ENCODE measurements around the gene NFIC.
"Not testable (repeated sequence)": the region's sequence is repeated elsewhere in the genome, so short reads cannot be mapped to it uniquely, and the experiment has no call there.

Gene NFIC

DNA sequence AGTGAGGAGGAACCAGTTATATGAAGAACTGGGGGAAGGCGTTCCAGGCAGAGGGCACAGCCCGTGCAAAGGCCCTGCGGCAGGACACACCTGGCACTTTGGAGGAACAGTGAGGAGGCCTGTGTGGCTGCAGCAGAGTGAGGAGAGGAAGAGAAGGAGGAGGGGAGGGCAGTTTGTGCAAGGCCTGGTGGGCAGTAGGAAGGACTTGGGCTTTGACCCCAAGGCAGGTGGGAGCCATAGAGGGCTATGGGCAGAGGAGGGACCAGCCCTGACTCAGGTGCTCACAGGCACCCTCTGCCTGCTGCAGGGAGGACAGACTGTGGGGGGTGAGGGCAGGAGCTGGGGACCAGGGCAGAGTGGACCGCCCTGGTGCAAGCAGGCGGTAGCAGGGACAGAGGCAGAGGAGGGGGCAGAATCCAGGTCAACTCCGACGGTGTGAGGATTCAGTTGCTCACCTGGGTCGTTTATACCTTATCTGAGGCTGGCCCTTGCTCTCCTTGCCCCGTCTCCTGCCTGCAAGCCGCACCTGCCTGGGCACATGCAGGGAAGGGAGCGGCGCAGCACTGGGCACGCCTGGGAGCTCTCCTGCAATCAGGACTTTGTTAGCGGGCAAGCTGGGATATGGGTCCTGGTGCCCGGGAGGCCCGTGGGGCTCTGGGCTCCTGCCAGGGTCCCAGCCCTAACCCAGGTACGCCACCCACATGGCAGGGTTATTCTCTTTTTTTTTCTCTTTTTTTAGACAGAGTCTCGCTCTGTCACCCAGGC is 34.8 kb downstream of the NFIC start:
- DNase-seq: no peak

DNA sequence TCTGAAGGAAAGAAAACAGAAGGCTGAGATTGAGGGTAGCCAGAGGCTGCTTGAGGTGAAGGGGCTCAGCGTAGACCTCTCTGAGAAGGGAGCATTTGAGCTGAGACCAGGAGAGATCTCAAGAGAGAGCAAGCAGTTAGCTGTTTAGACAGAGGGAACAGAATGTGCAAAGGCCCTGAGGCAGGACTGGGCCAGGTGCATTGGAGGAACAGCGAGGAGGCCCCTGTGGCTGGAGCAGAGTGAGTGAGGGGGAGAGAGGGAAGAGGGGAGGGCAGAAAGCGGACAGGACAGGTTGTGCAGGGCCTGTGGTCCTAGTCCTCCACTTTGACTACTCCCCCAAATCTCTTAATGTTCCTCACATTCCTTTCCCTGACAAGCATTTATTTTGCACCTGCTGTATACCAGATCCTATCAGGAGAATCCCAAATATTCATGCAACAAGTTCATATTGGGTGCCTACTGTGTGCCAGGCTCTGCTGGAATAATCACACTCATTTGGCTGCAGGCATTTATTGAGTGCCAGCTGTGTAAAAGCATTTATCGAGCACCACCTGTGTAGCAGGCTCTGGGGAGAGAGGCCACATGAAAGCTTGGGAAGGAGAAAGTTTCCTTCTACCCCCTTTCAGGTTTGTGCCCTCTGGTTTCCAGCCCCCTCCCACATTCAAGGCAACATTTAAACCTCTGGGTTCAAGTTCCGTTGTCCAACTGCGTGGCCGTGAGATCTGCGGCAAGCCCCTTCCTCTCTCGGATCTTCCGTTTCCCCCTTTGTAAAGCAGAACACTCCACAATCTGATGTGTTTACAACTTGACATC is 36.5 kb downstream of the NFIC start:
- DNase-seq: no peak

DNA sequence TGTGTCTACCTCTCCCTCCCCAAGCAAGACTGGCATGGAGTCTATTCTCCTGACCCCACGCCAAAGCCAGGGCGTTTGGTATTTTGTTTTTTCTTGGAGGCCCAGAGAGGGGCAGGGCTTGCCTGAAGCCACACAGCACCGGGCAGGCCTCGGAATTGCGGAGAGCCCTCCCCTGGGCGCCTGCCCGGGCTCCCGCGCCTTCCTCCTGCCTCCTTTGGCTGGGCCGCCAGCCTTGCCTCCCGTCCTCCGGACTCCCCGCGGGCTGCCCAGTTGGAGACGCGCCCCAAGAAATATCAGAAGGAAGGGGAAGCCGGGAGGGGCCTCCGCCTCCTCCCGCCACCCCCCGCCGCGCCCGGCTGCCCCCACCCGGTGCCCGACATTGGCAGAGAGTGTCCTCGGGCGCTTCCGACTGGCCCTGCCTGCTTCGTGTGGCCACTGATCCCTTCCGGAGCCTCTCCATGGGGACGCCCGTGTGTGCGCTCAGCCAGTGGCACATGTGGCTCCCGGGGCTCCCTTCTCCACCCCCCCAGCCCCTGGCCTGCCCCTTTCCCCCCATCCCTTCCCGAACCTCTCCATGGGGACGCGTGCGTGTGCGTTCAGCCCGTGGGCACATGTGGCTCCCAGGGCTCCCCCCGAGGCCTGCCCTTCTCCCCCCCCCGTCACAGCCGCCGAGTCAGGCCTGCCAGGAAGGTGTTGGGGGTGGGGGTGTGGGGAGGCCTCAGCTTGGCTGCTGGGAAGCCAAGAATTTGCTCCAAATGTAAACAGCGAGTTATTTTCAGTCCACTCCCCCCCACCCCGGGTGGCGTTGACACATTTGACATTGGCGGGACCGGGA is 37.3 kb downstream of the NFIC start:
- DNase-seq: no peak

DNA sequence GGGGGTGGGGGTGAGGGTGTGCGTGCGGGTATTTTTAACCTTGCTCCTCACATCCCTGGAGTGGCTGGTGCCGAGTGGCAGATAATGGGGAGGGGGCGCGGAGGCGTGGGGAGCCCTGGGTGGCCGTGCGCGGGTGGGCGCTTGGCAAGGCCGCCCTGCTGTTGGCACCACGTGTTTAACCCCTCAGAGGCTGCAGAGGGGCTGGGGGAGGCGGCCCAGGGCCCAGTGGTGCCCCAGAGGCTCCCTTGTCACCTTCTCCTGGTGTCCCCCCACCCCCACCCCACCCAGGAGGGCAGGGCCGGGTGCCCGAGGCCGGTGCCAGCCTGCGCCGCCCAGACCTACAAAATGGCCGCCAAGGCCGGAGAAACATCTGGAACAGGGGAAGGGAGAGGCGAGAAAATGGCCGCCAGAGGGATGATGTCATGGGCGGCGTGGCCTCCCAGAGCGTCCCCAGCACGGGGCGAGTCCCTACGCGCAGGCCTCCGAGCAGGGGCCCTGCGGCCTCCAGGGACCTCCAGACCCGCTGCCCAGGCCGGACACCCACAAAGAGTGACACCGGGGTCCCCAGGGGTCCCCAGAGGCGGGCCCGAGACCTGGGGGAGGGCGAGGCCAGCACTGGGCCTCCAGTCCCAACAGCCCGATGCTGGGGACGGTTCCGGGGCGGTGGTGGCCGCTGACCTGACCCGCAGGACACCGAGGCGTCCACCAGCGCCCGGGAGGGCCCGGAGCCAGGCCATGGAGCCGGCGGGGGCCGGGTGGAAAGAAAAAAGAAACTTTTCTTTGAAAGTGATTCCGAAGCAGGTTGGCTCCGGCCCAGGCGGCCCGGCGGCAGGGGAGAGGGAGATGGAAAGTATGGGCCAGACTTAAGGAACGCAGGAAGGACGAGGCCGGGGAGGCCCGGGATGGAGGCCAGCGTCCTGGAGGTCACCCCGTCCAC is 38.2 kb downstream of the NFIC start:
- no peak for DNase-seq

DNA sequence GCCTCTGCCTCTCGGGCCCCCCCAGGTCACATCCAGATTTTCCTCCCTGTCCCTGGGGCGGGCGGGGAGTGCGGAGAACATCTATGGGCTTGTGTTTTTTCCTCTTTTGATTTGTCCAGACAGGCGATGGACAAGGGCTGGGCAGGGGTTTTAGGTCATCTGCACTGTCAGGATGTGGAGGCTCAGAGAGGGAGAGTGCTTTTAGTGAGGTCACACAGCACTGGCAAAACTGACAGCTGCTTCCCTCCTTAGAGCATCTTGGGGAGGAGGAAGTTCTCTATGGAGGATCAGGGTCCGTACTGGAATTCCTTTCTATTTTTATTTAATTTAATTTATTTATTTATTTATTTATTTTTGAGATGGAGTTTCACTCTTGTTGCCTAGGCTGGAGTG is 38.9 kb downstream of the NFIC start:
- DNase-seq: no peak

DNA sequence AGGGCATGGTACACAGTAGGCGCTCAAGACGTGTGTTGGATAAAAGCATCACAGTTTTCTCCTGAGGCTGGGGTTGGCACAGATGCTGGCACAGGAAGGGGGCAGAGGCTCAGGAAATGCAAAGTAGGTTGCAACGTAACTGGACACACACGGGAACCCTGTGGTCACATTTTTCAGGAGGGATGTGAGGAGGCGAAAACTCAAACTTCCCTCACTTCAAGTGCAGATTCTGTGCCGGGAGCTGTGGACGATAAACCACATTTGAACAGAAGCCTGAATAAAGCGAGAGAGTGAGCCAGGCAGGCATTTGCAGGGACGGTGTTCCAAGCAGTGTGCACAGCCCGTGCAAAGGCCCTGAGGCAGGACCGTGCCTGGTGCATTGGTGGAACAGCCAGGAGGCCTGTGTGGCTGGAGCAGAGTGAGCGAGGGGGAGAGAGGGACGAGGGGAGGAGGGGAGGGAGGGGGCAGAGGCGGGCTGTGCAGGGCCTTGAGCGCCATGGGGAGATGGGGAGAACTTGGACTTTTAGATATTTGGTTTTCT is 40.3 kb downstream of the NFIC start:
- DNase-seq: no peak

DNA sequence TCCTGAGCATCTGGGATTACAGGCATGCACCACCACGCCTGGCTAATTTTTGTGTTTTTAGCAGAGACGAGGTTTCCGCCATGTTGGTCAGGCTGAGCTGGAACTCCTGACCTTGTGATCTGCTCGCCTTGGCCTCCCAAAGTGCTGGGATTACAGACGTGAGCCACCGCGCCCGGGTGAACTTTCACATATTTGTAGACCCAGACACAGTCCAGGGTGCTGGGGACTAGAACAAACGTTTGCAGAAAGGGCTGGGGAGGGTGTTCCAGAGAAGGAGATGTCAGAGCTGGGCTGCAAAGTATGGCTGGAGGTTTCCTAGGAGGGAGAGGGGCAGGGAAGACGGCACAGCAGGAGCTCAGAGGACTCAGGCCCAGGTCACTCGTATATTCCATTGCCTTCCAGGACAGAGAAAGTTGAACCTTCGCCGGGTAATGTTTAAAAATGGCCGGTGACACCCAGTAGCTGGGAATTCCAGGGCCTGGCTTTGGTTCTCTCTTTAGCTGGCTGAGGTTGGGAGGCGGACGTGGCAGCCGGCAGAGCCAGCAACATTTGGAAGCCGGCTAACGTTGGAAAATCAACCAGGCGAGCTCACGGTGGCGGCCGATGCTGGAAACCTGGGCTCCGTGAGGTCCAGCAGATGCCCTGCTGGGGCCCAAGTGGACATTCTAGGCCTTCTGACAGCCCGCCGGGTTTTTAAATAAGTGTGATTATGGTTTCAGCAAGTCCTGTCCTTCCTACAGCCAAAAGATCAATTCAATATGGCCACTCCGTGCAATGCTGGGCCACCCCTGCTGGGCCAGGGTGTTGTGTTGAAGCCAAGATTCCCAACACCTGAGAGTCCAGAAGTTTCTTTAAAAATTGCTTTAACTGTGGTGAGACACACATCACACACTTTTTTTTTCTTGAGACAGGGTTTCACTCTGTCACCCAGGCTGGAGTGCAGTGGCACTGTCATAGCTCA is 41.5 kb downstream of the NFIC start:
- no peak for DNase-seq

DNA sequence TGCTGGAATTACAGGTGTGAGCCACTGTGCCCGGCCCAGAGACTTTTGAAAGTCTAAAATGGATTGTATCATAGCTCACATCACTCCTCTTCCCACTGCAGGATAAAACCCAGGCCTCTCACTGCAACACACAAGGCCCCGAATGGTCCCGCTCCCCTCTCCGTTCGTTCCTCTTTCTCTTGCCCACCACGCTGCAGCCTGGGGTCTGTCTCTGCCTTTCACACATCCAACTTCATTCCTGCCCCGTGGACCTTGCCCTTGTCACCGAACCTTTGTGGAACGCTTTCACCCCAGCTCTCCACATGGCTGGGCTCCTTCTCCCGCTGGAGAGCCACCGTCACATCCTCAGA is 42.6 kb downstream of the NFIC start:
- DNase-seq: no peak

DNA sequence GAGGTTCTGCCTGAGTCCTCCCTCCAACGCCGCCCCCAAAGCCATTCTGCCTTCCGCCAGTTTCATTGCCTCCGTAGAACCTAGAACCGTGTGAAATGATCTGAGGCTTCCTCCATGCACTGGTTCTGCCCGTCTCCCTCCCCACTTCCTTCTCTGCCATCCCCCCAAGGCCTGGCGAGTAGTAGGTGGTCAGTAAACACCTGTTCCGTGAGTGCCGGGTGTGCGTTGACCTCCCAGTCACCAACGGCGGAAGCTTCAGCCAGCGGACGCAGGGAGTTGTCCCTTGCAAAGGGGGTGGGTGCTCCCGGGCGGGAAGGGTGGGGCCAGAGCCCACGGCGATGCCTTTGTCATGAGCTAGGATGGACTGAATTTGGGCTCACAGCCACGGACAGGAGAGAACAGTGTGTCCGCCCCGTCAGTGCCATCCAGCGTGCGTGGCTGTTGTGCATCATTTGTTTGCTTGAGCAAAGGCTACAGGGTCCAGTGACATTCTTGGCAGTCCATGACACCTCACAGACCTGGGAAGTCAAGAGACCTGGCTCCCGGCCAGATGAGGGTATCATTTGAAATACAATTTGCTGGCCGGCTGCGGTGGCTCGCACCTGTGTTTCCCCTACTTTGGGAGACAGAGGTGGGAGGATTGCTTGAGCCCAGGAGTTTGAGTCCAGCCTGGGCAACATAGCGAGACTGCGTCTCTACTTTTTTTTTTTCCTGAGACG is 43.1 kb downstream of the NFIC start:
- DNase-seq: no peak

DNA sequence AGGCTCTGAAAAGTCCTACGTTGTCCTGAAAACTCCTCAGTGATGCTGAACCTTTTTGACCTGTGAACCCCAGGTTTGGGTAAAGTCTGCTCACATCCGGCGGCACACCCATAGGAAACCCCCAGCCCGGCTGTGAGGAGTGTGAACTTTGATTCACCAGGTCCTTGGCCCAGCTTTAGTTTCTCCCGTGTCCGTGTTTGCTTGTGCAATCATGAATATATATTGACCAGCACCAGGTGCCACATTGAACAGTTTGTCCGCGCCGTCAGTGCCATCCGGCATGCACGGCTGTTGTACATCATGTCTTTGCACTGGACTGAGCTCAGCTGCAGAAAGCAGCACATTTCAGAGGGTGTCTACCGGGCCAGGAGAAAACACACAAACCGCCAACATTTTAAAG is 45.3 kb downstream of the NFIC start:
- DNase-seq: no peak

DNA sequence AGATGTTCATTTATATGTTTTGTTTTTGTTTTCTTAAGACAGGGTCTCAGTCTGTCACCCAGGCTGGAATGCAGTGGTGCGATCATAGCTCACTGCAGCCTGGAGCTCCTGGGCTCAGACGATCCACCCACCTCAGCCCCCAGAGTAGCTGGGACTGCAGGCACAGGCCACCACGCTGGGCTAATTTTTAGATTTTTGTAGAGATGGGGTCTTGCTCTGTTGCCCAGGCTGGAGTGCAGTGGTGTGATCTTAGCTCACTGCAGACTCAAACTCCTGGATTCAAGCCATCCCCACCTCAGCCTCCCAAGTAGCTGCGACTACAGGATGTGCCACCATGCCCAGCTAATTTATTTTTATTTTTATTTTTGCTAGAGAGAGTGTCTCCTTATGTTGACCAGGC is 45.7 kb downstream of the NFIC start:
- DNase-seq: no peak

DNA sequence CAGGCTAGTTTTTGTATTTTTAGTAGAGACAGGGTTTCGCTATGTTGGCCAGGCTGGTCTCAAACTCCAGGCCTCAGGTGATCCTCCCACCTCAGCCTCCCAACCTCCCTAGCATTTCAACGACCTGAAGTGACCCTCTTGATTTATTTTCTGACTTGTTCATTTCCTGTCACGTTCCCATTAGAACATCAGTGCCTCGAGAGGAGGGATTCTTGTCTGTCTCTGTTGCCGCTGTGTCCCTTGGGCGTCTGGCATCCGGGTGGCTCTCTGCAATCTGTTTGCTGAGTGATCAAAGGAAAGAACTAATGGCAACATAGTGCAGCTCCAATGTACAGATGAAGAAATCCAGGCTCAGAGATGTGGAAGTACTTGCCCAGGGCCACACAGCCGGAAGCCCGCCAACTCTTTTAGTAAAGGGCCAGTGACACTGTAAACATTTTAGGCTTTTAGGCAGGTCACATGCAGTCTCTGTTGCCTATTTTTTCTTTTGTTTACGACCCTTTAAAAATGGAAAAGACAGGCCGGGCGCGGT is 47.5 kb downstream of the NFIC start:
- no peak for DNase-seq

DNA sequence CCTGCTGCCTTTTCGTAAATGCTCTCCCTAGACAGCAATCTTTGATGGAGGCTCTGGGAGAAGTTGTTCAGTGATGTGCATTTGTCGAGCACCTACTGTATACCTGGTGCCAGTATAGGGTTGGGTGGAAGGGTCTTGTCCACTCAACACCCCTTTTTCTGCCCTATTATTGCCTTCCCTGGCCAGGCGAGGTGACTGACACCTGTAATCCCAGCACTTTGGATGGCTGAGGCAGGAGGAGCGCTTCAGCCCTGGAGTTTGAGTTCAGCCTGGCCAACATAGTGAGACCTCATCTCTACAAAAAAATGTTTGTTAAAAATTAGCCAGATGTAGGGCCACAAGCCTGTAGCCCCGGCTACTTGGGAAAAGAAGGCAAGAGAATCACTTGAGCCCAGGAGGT is 49.3 kb downstream of the NFIC start:
- DNase-seq: no peak

DNA sequence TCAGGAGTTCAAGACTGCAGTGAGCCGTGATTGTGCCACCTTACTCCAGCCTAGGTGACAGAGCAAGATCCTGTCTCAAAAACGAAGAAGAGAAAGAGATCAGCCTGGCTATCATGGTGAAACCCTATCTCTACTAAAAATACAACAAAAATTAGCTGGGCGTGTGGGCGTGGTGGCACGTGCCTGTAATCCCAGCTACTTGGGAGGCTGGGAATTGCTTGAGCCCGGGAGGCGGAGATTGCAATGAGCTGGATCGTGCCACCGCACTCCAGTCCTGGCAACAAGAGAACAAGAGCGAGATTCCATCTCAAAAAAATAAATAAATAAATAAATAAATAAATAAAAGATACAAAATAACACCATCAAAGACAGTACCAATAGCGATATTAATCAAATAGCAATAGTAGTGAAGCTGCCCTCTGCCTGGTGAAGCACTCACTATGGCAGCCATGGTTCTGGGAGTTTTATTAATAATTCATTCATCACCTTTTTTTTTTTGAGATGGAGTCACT is 53.9 kb downstream of the NFIC start:
- no peak for DNase-seq

DNA sequence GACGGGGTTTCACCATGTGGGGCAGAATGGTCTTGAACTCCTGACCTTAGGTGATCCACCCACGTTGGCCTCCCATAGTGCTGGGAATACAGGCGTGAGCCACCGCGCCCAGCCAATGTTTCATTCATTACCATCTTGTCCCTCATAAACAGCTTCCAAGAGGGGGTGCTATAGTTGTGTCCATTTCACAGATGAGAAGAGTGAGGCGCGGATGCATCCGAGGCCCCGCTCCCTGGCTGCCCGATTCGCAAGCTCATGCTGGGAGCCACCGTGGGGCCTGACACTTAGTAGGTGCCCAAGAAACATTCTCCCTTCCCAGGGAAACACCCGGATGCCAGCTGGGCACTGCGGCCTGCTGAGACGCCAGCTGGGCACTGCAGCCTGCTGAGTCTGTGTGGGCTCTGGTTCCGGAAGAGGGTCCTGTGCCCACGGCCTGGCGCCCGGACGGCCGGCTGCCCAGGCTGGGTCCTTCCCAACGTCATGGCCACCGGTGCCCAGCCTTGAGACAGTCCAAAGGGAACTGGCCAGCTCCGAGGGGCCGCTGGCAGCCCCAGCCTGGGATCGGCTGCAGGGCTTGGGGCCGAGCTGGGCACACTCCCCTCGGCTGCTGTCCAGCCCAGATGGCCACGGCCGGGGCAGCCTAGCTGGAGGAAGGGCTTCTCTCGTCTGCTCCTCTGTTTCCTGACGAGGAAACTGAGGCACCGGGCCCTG is 54.7 kb downstream of the NFIC start:
- no peak for DNase-seq

DNA sequence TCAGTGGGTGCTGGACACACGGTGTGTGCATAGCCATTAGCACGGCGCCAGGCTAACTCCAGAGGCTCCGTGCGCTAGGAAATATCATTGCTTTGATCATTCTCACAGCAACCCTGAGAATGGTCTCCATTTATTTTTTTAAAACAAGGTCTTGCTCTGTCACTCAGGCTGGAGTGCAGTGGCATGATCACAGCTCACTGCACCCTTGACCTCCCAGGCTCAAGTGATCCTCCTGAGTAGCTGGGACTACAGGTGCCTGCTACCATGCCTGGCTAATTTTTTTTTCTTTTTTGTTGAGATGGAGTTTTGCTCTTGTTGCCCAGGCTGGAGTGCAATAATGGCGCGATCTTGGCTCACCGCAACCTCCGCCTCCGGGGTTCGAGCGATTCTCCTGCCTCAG is 55.3 kb downstream of the NFIC start:
- DNase-seq: not testable (repeated sequence)

DNA sequence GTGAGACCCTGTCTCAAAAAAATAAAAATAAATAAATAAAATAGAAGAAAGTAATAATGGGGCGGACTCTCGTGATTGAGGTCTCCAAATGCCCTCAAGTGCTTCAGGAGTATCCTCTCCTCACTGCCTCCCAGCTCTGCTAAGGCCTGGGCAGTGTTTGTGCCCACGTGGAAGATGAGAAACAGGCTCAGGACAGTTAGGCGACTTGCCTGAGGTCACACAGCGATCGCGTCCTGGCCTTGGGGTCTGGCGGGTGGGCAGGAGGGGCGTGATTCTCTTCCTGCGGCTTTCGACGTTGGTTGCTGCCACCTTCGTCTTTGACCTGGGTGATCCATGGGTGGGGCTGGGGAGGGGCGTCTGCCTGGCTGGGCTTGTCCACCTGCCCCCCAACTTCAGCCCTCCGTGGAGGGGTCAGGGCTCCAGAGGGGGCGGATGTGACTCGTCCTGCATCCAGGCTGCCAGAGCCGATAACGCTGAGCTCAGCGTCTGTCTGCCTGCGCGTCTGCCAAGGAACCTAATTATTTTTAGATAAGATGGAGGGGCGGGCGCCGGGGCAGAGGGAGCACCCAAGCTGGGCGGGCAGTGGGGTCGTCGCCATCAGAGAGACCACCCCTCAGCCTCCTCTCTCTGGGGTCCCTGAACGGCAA is 56.9 kb downstream of the NFIC start:
- no peak for DNase-seq

DNA sequence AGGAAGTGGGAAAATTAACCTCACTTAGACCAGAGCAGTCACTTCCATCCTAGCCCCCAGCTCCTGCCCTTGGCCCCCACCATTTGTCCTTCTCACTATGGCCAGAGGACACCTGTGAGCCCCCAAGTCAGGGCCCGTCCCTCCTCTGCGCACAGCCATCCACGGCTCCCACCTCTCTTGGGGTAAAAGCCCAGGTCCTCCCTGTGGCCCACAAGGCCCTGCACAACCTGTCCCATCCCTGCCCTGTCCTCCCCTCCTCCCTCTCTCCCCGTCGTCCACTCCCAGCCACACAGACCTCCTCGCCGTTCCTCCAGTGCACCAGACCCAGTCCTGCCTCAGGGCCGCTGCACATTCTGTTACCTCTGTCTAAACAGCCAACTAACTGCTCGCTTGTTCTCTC is 60.0 kb downstream of the NFIC start:
- DNase-seq: no peak

DNA sequence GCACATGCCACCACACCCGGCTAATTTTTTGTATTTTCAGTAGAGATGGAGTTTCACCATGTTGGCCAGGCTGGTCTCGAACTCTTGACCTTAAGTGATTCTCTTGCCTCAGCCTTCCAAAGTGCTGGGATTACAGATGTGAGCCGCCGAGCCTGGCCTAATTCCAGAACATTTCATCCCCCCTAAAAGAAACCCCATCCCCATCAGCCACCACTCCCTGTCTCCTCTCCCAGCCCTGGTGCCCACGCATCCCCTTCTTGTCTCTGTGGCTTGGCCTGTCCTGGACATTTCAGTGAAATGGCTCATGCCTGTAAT is 63.9 kb downstream of the NFIC start:
- not testable (repeated sequence) for DNase-seq
